ENCODE measurements around the gene MPG. TPM values are rescaled to one million over a fixed set of nuclear protein-coding genes. Genes with fewer than 3 reads are reported as not detected.

MPG gene
- total RNA-seq, 1 donor from 2014 or later: 50.0 TPM

DNA sequence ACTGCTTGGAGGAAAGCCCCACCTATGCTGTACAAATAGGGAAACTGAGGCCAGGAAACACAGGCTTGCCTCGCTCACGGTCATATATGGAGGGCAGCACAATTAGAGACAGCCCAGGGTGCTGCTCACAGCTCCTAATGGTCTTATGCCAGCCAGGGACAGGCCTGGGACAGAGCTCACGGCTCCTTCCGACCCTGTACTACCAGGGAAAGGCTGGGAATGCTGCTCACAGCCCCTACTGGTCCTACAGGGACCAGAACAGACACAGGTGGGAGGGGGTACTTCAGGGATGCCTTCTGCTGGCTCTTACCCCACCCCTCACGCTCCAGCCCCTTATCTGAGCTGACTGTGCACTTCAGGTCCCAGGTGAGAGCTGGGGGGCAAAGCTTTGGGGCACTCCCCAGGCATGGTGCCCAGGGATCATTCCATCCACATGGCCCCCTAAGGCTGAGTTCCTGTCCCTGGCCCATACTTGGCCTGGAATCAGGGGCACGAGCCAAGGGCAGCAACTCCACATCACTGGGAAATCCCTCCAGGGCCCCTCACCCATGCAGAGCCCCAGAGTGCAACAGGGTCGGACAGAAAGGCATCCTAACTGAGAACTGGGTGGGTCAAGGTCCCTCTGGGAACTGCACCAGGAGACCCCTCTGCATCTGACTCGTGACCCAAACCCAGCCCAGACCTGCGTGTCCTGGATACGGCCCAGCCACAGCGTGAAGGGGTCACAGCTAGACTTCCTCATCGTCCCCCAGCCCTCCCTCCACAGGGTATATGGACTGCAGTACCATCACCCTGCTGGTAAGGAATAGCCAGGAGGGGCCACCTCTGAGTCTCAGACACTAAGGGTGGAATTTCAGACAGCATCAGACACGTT lies 11.5 kb upstream of the MPG start:
- Mint-ChIP-seq H3K27ac (ENCODE audit: unreplicated experiment) (peak overlapping the region; percentile 78), H3K9me3 (no peaks in the 10 kb centered on the region), H3K4me1 (peaks cover 48% of the 10 kb centered on the region), H3K36me3 (ENCODE audit: low read depth) (no peaks in the 10 kb centered on the region), H3K27me3 (ENCODE audit: low read depth) (peaks cover 4% of the 10 kb centered on the region), H3K4me3 (peak overlapping the region; percentile 72)
- TF ChIP-seq, protein P1, sequence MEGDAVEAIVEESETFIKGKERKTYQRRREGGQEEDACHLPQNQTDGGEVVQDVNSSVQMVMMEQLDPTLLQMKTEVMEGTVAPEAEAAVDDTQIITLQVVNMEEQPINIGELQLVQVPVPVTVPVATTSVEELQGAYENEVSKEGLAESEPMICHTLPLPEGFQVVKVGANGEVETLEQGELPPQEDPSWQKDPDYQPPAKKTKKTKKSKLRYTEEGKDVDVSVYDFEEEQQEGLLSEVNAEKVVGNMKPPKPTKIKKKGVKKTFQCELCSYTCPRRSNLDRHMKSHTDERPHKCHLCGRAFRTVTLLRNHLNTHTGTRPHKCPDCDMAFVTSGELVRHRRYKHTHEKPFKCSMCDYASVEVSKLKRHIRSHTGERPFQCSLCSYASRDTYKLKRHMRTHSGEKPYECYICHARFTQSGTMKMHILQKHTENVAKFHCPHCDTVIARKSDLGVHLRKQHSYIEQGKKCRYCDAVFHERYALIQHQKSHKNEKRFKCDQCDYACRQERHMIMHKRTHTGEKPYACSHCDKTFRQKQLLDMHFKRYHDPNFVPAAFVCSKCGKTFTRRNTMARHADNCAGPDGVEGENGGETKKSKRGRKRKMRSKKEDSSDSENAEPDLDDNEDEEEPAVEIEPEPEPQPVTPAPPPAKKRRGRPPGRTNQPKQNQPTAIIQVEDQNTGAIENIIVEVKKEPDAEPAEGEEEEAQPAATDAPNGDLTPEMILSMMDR (conservative IDR thresholded peaks at IDR 0.05): no peak
- DNase-seq (ENCODE audit: low read depth, low spot score): no peak

DNA sequence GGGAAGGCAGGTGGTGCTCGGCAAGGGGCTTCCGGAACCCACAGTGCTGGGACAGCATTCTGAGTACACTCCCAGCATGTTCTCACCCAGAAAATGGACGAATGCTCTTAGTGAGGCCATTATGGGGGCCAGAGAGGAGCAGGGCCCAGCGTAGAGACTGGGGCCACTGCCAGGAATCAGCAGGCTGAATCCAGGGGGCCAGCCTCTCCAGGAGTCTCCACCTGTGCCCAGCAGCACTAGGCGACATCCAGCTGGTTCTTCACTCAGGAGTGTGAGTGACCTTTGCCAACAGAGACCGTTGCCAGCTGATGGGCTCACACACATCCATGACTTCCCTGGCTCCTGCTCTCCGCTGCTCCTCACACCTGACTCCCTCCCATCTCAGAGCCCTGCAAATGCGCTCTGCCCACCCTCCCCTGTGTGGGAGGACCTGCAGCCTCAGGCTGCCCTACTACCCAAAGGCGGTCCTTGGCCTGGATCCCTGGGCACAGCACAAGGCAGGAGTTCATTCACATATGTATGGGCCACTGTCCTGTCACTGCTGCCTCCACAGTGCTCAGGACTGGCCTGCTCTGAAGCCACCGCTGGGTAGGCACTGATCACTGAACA lies 10.7 kb upstream of the MPG start:
- H3K36me3 Mint-ChIP-seq (ENCODE audit: low read depth): no peaks in the 10 kb centered on the region
- peaks cover 4% of the 10 kb centered on the region for H3K27me3 Mint-ChIP-seq (ENCODE audit: low read depth)
- DNase-seq (ENCODE audit: low read depth, low spot score): no peak
- H3K9me3 Mint-ChIP-seq: no peaks in the 10 kb centered on the region
- peaks cover 50% of the 10 kb centered on the region for H3K4me1 Mint-ChIP-seq
- H3K27ac Mint-ChIP-seq (ENCODE audit: unreplicated experiment): peak overlapping the region; percentile 98
- H3K4me3 Mint-ChIP-seq: peak overlapping the region; percentile 87
- TF ChIP-seq, protein P1 (conservative IDR thresholded peaks at IDR 0.05): no peak

DNA sequence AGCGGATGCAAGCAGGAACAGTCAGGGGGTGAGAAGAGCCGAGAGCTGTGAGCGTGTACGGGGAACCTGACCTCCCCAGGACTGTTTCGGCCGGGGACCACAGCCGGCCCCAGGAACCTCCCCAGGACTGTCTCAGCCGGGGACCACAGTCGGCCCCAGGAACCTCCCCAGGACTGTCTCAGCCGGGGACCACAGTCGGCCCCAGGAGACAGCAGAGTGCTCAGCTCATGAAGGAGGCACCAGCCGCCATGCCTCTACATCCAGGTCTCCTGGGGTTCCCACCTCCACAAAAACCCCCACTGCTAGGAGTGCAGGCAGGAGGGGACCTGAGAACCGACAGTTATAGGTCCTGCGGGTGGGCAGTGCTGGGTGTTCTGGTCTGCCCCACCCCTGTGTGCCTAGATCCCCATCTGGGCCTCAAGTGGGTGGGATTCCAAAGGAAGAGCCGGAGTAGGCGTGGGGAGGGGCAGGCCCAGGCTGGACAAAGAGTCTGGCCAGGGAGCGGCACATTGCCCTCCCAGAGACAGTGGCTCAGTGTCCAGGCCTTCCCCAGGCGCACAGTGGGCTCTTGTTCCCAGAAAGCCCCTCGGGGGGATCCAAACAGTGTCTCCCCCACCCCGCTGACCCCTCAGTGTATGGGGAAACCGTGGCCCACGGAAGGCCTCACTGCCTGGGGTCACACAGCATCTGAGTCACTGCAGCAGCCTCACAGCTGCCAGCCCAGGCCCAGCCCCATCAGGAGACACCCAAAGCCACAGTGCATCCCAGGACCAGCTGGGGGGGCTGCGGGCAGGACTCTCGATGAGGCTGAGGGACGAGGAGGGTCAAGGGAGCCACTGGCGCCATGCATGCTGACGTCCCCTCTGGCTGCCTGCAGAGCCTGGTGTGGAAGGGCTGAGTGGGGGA lies 9.9 kb upstream of the MPG start:
- peak; percentile 73 for DNase-seq (ENCODE audit: low read depth, low spot score)
- Mint-ChIP-seq H3K4me3 (peak overlapping the region; percentile 87), H3K4me1 (peaks cover 55% of the 10 kb centered on the region), H3K27me3 (ENCODE audit: low read depth) (peaks cover 6% of the 10 kb centered on the region), H3K9me3 (no peaks in the 10 kb centered on the region), H3K27ac (ENCODE audit: unreplicated experiment) (peak overlapping the region; percentile 98), H3K36me3 (ENCODE audit: low read depth) (no peaks in the 10 kb centered on the region)
- TF ChIP-seq, protein P1 (conservative IDR thresholded peaks at IDR 0.05): no peak

DNA sequence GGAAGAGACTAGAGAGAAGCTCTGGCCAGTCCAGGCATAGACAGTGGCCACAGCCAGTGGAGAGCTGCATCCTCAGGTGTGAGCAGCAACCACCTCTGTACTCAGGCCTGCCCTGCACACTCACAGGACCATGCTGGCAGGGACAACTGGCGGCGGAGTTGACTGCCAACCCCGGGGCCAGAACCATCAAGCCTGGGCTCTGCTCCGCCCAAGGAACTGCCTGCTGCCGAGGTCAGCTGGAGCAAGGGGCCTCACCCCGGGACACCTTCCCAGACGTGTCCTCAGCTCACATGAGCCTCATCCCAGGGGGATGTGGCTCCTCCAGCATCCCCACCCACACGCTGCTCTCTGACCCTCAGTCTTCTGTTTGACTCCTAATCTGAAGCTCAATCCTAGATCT lies 8.8 kb upstream of the MPG start:
- H3K9me3 Mint-ChIP-seq: no peaks in the 10 kb centered on the region
- DNase-seq (ENCODE audit: low read depth, low spot score): no peak
- TF ChIP-seq, protein P1 (conservative IDR thresholded peaks at IDR 0.05): no peak
- peaks cover 63% of the 10 kb centered on the region for H3K4me1 Mint-ChIP-seq
- peak overlapping the region; percentile 87 for H3K4me3 Mint-ChIP-seq
- peaks cover 6% of the 10 kb centered on the region for H3K27me3 Mint-ChIP-seq (ENCODE audit: low read depth)
- peak overlapping the region; percentile 98 for H3K27ac Mint-ChIP-seq (ENCODE audit: unreplicated experiment)
- H3K36me3 Mint-ChIP-seq (ENCODE audit: low read depth): no peaks in the 10 kb centered on the region

DNA sequence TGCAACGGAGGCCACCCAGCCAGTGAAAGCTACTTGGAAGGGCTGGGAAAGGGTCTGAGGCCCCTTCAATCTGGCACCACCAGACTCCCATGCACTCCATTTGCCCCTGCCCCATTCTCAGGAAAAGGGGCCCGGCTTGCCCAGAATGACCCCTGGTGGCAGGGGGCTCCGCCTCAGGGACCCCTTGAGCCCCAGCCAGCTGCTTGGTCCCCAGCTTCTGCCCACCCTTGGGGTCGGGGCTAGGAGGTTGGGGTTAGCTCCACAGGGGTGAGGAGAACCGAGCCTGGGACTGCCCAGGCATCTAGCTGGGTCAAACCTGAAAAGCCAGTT lies 6.8 kb upstream of the MPG start:
- TF ChIP-seq, protein P1 (conservative IDR thresholded peaks at IDR 0.05): no peak
- Mint-ChIP-seq H3K27ac (ENCODE audit: unreplicated experiment) (peak overlapping the region; percentile 85), H3K4me3 (peak overlapping the region; percentile 92), H3K4me1 (peaks cover 76% of the 10 kb centered on the region), H3K27me3 (ENCODE audit: low read depth) (peaks cover 3% of the 10 kb centered on the region), H3K9me3 (no peaks in the 10 kb centered on the region), H3K36me3 (ENCODE audit: low read depth) (no peaks in the 10 kb centered on the region)
- no peak for DNase-seq (ENCODE audit: low read depth, low spot score)

Measured in neural crest cell (in vitro differentiated cells).